Measurements from ENCODE around the gene SUCLA2.
A peak's percentile ranks its signal among the peaks of the same experiment; 100 is the strongest.
"Not testable (repeated sequence)": the region's sequence is repeated elsewhere in the genome, so short reads cannot be mapped to it uniquely, and the experiment has no call there.

SUCLA2 gene

DNA sequence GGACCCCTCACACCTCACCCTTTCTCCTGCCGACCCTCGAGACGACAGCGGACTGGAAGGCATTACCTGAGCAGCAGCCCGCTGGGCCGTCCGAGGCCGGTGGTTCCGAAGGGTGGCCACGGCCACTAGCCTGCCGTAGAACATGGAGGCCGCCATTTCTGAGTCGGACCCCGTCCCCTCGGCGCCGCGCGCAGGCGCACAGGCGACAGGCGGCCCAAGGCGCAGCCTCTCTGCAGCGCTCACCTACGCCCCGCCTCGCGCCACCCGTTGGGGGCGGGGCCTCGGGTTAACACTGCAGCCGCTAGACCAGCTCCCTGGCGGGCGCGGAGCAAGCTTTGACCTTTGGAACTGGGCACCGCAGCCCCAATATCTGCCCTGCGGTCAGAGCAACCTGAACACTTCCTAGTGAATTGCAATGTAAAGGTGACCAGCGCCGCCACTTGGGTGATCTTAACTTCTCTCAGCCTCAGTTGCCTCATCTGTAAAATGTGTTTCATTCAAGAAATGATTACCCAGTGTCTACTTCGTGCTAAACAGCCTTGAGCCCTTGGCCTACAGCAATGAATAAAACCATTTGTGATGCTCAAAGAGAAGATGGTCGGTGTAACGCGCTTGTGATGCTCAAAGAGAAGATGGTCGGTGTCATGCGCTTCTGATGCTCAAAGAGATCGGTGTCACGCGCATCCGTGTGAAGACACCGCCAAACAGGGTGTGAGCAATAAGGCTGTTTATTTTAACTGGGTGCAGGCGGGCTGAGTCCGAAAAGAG, at the start of gene SUCLA2:
TSS of gene SUCLA2 (minus strand) at position 160 of the 768 bp plus-strand sequence. CDS start at position 156, 4 bp downstream.
- peak; percentile 85 for DNase-seq

DNA sequence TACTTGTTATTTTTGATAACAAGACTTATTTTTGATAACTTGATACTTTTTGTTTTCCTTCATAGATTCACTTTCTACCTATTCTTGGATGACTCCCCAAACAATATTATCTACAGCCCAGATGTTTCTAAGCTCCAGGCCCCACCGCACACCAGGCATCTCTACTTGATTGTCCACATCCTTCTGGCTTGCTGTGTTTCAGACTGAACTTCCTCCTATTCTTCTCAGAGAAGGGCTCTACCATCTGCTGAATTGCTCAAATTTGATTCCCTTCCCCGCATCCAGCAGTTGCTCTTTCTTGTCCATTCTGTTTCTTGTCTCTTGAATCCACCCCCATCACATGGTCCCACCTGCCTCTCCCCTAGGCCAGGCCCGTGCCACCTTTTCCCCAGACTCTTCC, 49.5 kb upstream of the SUCLA2 start:
- no peak for DNase-seq

DNA sequence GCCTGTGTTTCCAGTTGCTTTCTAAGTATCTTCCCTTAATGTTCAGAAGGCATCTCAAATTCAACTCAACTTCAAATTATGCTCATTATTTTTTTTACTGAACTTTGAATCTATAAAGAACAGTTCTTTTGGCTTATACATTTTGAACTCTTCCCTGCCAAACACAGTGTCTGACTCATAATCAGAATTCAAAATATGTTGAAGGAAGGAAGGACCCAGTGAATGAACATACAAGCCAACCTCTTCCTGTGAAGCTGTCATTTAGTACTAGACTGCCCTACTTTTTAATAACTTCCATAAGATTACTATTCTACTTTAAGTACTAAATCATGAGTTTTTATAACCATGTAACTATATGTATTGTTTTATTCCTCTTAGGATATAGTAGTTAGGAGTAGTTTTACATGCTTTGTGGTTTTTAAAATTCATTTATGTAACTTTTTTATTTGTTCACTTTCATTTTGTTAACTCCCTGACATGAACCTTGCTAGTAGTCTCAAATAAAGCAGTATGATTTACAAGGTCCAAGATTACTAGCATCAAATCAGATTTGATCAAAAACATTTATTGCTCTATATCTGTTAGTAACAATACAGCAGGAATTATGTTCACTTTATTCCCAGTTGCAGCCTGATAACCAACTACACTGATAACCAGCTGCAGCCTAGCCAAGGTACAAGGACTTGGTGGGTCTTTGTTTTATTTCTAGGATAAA, 42.9 kb upstream of the SUCLA2 start:
- no peak for DNase-seq

DNA sequence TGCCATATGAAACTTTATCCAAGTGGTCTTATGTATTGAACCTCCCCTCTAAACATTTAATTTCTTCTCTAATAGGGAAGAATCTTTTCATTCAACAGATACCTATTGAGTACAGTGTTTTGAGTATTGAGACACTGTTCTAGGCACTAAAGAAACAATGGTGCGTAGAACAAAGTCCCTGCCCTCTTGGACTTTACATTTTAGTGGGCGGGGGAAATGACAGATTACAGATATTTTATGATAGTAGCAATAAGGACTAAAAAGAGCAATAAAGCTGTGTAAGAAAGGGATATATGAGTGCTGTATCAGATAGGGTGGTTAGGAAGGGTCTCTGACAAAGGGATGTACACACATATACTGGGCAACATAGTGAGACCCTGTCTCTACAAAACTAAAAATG, 41.8 kb upstream of the SUCLA2 start:
- no peak for DNase-seq

DNA sequence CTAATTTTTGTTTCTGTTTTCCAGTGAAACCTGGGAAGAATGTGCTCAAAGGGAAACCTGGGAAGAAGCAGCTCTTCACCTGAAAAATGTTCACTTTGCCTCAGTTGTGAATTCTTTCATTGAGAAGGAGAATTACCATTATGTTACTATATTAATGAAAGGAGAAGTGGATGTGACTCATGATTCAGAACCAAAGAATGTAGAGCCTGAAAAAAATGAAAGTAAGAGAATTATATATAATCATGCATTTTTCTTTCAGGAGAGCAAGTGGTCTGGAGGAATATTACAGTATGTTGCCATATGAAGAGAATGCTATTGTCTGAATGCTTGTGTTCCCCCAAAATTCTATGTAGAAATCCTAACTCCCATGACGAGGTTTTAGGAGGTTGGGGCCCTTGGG, 39.8 kb upstream of the SUCLA2 start:
- no peak for DNase-seq

DNA sequence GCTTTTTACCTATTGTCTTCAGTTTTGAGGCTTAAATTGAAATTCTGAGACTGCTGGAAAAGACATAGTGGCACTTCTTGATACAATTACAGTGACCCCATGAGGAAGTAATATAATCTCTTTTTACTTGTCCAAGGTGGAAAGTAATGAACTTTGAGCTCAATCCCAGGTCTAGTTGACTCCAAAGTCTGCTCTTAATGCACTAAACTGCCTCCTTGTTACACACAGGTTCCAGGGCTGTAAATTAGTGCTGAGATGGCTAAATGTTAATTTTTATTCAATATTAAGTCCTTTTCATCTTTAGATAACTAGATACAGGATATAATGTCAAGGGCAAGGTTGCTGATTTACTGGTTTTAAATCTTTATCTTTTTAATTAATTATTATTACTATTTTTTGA, 39.0 kb upstream of the SUCLA2 start:
- DNase-seq, result no peak

DNA sequence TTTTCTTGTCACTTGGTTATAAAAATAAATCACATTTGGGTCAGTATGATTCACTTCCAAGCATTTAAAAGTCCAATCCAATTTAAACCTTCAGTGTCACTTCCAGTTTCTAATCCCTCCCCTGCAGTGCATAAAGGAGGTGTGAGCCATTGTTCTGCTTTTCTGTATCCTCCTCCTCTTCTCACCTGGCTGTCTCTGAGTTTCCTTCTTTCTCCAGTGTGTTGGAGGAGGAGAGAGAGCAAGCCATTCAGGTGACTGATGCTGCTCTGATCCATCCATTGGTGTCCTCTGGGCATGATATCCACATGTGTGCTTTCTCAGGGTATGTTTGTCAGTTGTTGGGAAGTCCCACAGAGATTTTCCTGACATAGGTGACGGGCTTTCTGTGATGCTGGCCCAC, 37.7 kb upstream of the SUCLA2 start:
- no peak for DNase-seq

DNA sequence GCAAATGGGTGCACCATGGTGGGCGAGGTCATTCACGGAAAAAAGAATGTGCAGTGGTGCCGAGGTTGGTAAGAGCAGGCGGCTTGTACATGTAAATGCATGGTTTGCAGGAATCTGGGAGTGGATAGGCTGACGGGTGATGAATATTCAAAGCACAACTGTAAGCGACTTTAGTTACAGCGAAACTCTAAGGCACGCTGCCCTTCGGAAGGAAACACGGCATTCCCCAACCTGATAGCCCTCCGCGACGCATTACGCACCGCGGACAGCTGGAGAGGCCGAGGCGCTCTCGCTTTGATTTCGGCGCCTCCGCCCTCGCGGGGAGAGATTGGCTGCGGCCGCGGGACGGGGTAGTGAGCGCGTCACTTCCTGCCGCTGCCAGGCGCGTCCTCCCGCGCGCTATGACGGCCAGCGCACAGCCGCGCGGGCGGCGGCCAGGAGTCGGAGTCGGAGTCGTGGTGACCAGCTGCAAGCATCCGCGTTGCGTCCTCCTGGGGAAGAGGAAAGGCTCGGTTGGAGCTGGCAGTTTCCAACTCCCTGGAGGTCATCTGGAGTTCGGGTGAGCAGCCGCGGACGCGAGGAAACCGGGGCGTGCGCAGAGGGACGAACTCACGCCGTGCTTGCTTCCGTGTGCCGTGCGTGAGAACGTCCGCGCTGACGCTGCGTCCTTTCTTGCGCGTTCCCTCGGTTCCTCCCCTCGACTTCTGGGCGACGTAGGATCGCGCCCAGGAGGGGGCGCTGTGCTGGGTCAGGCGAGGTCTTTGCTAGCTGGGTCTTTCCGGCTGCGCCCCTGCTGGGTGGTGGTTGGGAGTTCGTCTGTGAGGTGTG, 36.5 kb upstream of the SUCLA2 start, which contains the start of gene NUDT15:
TSS of gene NUDT15 (plus strand) at position 381 of the 828 bp plus-strand sequence. CDS start at position 402, 21 bp downstream.
- DNase-seq, result peak; percentile 96

DNA sequence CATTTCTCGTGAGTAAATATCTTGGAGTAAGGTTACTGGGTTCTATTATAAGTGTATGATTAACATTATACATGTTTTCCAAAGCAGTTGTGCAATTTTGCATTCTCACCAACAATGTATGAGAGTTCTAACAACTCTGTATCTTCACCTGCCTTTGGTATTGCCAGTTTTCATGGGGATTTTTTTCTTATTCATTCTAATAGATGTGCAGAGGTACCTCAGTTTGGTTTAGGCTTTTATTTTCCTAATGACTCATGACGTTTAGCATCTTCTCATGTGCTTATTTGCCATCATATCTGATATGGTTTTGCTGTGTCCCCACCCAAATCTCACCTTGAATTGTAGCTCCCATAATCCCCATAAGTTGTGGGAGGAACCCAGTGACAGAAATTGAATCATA, 28.8 kb upstream of the SUCLA2 start:
- DNase-seq, result no peak

DNA sequence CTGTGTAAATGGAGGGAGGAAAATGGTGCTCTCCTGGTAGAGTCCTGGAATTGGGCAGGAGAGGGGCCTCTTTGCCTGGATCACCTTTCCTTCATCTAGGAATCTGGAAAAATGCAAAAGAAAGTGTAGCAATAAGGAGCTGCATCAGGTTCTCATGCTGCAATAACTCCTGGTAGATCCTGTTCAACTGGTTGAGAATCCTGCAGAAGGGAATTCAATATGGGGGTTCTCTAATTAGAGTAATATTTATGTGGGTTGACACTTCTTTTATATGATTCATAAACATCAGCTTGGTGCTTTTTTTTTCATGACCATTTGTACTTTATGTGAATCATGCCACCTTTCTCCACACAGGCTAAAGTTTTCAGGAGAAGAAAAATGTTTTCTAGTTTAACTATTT, 27.0 kb upstream of the SUCLA2 start:
- no peak for DNase-seq

DNA sequence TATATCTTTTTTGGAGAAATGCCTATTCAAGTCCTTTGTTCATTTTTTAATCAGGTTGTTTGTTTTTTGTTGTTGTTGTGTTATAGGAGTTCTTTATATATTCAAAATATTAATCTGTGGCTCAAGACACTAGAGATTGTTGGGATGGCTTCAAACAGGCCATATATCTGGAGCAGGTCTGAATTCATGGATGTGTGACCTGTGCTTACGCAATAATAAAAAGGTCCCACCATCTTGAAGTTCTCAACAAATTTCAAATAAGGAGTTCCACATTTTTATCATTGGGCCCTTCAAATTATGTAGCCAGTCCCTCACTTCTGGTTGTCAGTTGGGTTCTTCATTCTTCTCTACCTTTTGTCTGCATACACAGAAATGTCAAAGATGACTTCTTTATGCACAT, 18.7 kb upstream of the SUCLA2 start:
- no peak for DNase-seq

DNA sequence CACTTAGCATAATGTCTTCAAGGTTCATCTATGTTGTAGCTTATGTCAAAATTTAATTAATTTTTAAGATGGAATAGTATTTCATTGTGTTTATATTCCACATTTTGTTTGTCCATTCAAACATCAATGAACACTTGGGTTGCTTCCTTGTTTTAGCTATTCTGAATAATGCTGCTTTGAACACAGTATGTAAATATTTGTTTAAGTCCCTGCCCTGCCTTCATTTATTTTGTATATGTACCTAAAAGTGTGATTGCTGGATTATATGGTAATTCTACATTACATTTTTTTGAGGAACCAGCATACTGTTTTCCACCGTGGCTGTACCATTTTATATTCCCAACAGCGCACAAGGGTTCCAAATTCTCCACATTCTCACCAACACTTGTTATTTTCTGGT, 17.6 kb upstream of the SUCLA2 start:
- DNase-seq, result no peak

DNA sequence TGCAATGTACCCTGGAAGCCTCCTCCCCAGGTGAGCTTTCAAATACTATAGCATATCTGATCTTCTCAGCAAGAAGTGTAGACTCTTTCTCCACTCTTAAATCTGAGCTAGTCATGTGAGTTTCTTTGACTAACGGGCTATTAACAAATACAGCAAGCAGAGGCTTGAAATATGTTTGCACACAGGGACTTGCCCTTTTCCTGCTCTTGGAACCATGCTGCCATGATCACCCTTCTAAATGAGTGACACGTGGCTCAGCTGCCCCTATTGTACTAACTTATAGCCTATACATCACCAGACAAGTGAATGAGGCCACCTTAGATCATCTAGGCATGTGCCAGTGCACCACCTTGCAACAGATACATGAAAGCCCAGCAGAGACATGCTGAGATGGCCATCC, 13.3 kb upstream of the SUCLA2 start:
- DNase-seq, result no peak

DNA sequence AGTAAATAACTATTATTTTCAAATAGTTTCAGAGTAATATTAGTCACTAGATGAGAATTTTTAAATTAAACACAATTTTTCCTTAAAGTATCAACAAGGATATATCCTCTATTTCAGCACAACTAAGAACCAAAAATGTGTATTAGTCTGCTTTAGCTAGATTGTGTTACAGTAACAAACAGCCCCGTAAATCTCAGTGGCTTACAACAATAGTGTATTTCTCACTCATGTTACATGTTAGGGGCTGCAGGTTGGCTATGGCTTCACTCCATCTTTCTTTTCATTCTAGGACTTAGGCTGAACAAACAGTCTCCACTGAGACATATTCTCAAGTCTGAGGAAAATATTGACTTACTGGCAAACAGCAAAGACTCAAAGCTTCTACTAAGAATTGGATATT, 11.6 kb upstream of the SUCLA2 start:
- DNase-seq, result no peak

DNA sequence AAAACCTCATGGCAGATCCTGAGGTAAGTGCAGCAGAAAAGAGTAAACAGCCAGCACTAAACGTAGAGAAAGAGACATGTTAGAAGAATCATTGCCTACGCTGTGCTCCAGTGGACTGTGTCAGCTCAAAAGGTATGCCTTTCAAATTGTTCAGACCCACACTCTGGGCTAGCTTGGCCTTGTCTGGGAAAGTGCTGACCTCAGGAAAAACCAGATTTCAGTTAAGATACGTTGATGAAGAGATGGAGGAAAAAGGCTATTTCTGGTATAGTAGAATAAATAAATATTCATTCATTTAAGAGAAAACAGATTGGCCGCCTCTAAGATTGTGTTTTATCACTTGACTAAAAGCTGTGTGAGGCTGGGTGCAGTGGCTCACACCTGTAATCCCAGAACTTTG, 9.6 kb upstream of the SUCLA2 start:
- DNase-seq, result no peak

DNA sequence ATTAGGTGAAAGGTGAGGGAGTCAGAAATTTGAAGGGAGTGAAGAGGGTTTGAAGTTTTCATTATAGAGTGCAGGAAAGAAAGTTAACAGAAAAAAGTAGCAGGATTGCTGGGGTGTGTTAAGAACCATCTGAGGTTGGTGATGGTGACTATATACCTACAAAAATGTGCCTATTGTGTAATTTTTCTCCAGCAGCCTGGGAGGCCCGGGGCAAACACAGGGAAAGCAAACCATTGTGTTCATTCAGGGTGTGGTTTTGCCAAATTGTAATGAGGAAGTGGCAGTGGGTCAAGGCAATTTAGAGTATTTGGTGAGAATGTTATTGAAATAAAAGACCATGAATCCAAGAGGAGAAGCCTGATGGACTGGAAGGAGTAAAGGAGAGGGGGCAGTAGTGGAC, 8.2 kb upstream of the SUCLA2 start:
- DNase-seq, result no peak

DNA sequence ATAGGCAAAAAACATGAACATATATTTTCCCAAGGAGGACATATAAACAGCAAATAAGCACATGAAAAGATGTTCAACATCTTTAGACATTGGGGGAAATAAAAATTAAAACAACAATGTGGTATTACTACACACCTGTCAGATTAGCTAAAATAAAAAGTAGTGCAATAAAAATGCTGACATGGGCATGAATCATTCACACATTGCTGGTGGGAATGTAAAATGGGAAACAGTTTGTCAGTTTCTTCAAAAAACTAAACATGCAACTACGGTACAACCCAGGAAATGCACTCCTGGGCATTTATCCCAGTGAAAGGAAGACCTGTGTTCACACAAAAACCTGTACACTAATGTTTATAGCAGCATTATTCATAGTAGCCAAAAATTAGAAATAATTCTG, 5.3 kb upstream of the SUCLA2 start:
- no peak for DNase-seq

DNA sequence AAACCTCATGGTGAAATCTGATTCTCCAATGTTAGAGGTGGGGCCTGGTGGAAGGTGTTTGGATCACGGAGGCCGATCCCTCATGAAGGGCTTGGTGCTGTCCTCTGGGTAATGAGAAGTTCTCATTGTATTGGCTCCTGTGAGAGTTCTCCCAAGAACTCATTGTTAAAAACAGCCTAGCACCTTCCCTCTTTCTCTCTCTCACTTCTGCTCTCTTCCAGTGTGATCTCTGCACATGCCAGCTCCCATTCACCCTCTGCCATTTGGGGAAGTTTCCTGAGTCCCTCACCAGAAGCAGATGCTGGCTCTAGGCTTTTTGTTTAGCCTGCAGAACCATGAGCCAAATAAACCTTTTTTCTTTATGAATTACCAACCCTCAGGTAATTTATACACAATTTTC, 3.1 kb upstream of the SUCLA2 start:
- DNase-seq, result no peak

DNA sequence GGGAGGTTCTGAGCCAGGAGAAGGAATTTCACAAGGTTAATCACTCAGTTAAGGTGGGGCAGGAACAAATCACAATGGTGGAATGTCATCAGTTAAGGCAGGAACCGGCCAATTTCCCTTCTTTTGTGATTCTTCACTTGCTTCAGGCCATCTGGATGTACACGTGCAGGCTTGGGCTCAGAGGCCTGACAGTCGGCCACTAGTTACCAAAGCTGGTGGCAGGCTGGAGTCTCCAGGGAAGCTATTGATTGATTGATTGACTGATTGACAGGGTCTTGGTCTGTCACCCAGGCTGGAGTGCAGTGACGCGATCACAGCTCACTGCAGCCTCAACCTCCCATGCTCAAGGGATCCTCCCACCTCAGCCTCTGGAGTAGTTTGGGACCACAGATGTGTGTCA, 926 bp upstream of the SUCLA2 start:
- DNase-seq, result not testable (repeated sequence)

DNA sequence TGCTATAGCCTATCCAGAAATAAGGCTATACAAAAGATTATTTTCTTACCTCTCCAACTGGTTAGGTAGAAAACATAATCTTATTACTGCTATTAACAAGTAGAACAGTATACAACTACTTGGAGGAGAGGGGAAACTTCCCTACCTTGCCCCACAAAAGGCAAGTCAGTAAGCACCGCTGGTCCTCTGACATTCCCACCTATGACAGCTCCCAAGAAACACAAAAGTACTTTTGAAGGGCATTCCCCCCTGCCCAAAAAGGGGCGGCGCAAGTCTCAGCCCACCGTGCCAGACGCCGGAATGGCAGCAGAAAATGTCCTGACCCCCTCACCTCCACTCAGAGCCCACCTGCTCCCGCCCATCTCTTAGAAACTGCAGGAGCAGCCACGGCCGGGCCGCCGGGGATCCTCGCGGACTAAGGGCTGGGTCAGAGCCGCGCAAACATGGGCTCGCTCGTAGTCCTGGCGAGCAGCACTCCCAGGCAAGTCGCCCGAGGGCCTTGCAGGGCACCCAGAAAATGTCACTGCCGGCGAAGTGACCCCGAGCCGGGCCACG, 437 bp downstream of the SUCLA2 start:
- DNase-seq, result no peak

DNA sequence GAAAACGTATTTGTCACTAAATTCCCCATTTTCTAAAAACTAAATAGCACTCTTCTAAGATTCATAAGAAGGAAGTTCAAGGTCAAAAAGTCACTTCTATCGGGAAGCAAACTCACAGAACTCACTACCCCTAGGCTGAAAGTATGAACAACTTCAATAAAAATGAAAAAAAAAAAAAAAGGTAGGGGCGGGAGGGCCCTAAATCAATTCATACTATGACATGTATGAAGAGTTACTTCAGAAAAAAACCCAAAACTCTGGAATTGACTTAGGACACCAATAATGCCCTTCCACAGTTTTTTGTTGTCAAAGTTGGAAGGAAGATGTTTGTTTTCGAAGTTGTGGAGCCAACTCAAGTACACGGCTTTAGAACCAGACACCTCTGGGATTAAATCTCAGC, 1.1 kb downstream of the SUCLA2 start:
- DNase-seq, result no peak

DNA sequence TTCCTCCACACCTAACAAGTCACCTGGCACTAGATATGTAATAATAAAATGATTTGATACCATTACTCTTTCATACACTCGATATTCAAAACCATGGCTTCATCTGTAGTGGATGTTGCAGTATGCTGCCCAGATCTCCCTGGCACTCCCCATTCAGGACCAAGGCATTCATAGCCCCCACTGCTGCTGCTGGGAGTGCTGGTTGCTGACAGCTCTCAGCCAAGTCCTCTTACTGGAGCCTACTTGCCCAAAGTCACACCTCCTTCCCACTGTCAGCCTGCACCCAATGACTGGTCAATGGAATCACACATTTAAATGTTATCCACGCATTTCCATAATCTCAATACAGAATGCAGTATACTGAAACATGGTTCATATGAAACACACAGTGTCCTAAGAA, 3.7 kb downstream of the SUCLA2 start:
- DNase-seq, result no peak

DNA sequence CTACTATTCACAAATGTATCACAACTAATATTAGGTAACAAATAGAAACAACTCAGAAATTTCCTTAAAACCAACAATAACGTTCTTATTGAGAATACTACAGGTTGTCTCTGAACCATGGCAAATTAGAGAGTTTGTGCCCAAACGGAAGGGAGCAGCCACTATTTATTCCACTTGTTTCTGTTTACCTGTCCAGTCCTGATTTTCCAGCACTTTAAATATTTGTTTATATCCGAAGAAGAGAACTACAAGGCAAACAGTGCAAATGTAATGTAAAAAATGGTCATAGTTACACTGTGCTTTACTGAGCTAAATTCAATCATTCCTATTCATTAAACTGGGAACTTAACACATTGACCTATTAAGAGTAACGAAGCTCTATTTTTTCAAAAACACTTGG, 9.2 kb downstream of the SUCLA2 start:
- DNase-seq, result no peak

Measured in COR-L47 (cell line).